Suprapubic skin (tissue), 4 donors: ENCODE measurements around the gene NPHP4. TPM values are rescaled to one million over a fixed set of nuclear protein-coding genes. Genes with fewer than 3 reads are reported as not detected.

Experiments used
- DNase-seq, 2 donors: peaks; one replicate each; pipeline ENCODE4 v3.0.0-alpha.2; 2019; ENCODE audit warnings: low spot score in 2 of 2
- H3K27ac ChIP-seq: fragments of 200-600 bp; sonication (generic); one replicate; pipeline ENCODE4 v1.5.1; 2019
- H3K27me3 ChIP-seq: fragments of 200-600 bp; sonication (generic); one replicate; pipeline ENCODE4 v1.5.1; 2019
- H3K36me3 ChIP-seq: fragments of 200-600 bp; sonication (generic); one replicate; pipeline ENCODE4 v1.5.1; 2019
- H3K4me1 ChIP-seq: fragments of 200-600 bp; sonication (generic); one replicate; pipeline ENCODE4 v1.5.1; 2019
- H3K4me3 ChIP-seq: fragments of 200-600 bp; sonication (generic); one replicate; pipeline ENCODE4 v1.5.1; 2019; ENCODE audit warnings: mild to moderate bottlenecking
- H3K9me3 ChIP-seq: fragments of 200-600 bp; sonication (generic); one replicate; pipeline ENCODE4 v1.5.1; 2019
- CTCF ChIP-seq, 2 donors: fragments of 200-600 bp in 1 of 2; fragments of 450-650 bp in 1 of 2; sonication (generic) in 1 of 2; IDR thresholded peaks; one replicate each; pipeline ENCODE4 v1.5.1; 2016 to 2019; ENCODE audit warnings: antibody characterized with exemption in 2 of 2, mild to moderate bottlenecking in 1 of 2, moderate library complexity in 1 of 2
- EP300 ChIP-seq: sonication (generic); formaldehyde crosslinking; IDR thresholded peaks from one replicate; pipeline ENCODE4 v1.6.1; 2017; ENCODE audit warnings: antibody characterized with exemption
- POLR2A ChIP-seq, 2 donors: fragments of 450-650 bp; IDR thresholded peaks; one replicate each; pipeline ENCODE4 v1.6.1; 2017; ENCODE audit warnings: antibody characterized with exemption in 2 of 2, mild to moderate bottlenecking in 2 of 2, moderate library complexity in 2 of 2
- POLR2AphosphoS5 ChIP-seq, 3 donors: sonication (generic); formaldehyde crosslinking; IDR thresholded peaks; one replicate each; pipeline ENCODE4 v1.6.1; 2017; ENCODE audit warnings: antibody characterized with exemption in 3 of 3
- WGBS: methylation state at CpG from one replicate; pipeline ENCODE4 v1.1.5; 2018; 5-methylcytosine and 5-hydroxymethylcytosine counted together
- total RNA-seq, 4 donors: library from RNA; depleted of rRNA; stranded (reverse); fragments of >200 nt; gene quantifications; one replicate each; pipeline ENCODE4 v1.1.0, GENCODE V29; 2016

The NPHP4 gene
- total RNA-seq, 4 donors from 2014 or later = 26.3 to 33.7 (median 29.1) TPM

DNA sequence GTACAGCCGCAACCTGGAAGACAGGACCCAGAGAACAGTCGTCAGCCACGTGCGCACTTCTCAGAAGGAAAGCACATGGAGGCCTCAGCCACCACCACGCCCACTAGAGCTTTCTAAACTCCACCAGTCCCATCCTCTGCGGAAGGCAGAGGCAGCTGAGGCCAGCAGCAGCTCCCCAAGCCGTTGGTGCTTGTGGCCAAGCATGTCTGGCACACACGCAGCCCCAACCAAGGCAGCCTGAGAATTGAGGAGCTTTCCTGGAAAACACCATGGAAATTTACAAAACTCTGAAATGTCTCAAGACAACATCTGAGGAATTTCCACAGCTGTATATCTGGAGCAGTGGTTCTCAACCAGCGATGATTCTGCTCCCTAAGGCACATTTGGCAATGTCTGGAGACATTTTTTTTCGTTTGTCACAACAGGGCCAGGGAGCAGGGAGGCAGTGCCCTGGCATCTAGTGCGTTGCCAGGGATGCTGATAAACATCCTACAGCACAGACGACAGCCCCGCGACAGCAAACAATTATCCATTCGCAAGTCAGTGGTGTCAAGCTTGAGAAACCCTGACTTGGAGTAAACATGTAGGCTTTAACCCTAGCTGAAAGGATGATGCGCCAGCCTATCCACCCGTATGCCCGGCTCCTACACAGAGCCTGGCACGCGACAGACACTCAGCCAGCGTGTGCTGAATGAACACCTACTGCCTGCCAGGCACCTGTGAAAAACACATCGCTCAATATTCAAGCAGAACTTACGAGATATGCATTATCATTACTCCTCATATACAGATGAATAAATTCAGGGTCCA is 24.7 kb downstream of the NPHP4 start:
- Histone ChIP-seq H3K27me3 (no peaks in the 10 kb centered on the region), H3K4me3 (no peak overlapping the region), H3K4me1 (peaks cover 13% of the 10 kb centered on the region), H3K27ac (no peak overlapping the region), H3K9me3 (no peaks in the 10 kb centered on the region), H3K36me3 (peaks cover 26% of the 10 kb centered on the region)
- TF ChIP-seq POLR2AphosphoS5 (IDR thresholded peaks at IDR 0.05) (no peak), POLR2A (IDR thresholded peaks at IDR 0.05) (no peak), EP300 (no peak), CTCF (IDR thresholded peaks at IDR 0.05) (no peak)
- 45% methylated on average over 20 of the region's 23 CpGs for WGBS
- DNase-seq = peak in 1 of 2 donors; percentile 60

GRCh38 chr1:5966543-5967205 is 25.6 kb downstream of the NPHP4 start:
- H3K27ac ChIP-seq = no peak overlapping the region
- peak in 1 of 2 donors; percentile 56 for DNase-seq
- H3K4me3 ChIP-seq = no peak overlapping the region
- no peaks in the 10 kb centered on the region for H3K27me3 ChIP-seq
- 84% methylated on average over 12 of the region's 17 CpGs for WGBS
- peaks cover 27% of the 10 kb centered on the region for H3K36me3 ChIP-seq
- peaks cover 13% of the 10 kb centered on the region for H3K4me1 ChIP-seq
- no peak for TF ChIP-seq POLR2A (IDR thresholded peaks at IDR 0.05)
- TF ChIP-seq EP300 = no peak
- TF ChIP-seq POLR2AphosphoS5 (IDR thresholded peaks at IDR 0.05) = no peak
- TF ChIP-seq CTCF (IDR thresholded peaks at IDR 0.05) = no peak
- H3K9me3 ChIP-seq = no peaks in the 10 kb centered on the region

DNA sequence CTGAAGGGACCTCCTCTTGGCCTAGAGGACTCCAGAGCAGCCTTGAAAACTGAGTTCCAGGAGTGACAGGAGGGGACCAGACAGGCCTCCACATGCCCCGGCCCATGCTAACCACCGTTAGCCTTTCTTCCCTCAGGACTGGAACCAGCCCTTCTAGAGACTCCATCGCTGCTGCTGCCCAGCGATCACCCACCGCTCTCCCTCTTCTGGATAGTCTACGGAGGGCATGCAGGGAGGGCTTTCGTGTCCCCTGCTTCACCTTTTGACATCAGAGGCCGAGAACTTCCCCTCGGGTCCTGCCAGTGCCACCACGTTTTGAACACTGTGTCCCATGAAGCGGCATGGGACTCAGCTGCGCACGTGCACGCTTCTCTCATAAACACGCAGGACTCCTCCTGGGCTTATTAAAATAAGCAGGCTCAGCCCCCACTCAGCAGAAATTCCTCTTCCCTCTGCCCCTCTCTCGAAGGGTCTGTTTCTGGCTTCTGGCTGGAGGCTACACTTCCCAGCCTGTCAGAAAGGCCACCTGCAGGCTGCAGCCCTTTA is 26.6 kb downstream of the NPHP4 start:
- H3K36me3 ChIP-seq = peaks cover 37% of the 10 kb centered on the region
- peaks cover 13% of the 10 kb centered on the region for H3K4me1 ChIP-seq
- H3K9me3 ChIP-seq = no peaks in the 10 kb centered on the region
- H3K4me3 ChIP-seq = no peak overlapping the region
- DNase-seq = peak in 1 of 2 donors; percentile 55
- TF ChIP-seq EP300 (no peak), CTCF (IDR thresholded peaks at IDR 0.05) (no peak), POLR2A (IDR thresholded peaks at IDR 0.05) (no peak), POLR2AphosphoS5 (IDR thresholded peaks at IDR 0.05) (no peak)
- no peak overlapping the region for H3K27ac ChIP-seq
- H3K27me3 ChIP-seq = no peaks in the 10 kb centered on the region
- 90% methylated on average over 15 of the region's 16 CpGs for WGBS

DNA sequence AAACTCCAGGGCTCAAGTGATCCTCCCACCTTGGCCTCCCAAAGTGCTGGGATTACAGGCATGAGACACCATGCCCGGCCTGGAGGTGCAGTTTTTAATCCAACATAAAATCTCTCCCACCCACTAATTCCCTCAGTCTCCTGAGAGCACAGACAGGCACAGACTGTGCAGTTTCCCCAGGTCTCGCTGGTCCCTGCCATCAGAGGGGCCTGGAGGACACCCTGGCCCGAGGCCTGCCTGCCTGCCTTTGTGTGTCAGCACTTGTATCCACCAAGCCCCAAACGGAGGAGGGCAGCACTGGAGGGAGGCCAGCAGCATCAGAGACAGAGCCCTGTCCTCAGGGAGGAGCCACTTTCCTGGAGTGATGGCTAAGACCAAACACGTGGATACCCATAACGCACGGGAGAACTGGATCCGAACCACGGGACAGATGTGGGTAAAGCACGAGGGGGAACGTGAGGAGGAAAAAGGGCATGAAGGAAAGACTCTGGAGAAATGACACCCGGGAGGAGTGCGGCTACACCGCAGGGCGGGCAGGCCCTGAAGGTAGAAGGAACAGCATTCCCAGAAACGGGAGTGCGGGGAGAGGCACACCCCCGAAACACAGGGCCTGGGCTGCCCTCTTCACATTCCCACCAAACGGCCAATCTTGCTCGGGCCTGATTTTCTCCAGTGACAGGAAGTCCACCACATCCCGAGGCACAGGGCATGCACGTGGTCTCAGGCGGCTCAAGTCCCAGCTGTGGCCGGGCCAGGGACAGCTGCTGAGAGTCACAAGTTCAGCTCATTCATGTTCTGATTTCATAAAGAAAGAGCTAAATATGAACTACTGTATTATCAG is 29.7 kb downstream of the NPHP4 start:
- Histone ChIP-seq H3K27ac (no peak overlapping the region), H3K4me3 (no peak overlapping the region), H3K27me3 (no peaks in the 10 kb centered on the region), H3K9me3 (no peaks in the 10 kb centered on the region), H3K4me1 (peaks cover 8% of the 10 kb centered on the region), H3K36me3 (peaks cover 56% of the 10 kb centered on the region)
- TF ChIP-seq CTCF (IDR thresholded peaks at IDR 0.05) = no peak
- no peak for TF ChIP-seq POLR2A (IDR thresholded peaks at IDR 0.05)
- TF ChIP-seq EP300 = no peak
- no peak for TF ChIP-seq POLR2AphosphoS5 (IDR thresholded peaks at IDR 0.05)
- 89% methylated on average over 24 of the region's 24 CpGs for whole genome bisulfite sequencing
- DNase-seq = peak in 1 of 2 donors; percentile 56
